GM18907 (cell line): ENCODE results near the gene SPATA12.

ENCODE experiments used
- ATAC-seq: cut with Tn5 transposase; IDR thresholded peaks from one replicate; pipeline ENCODE4 v1.9.1; 2021; ENCODE audit warnings: mild to moderate bottlenecking, moderate library complexity; ENCODE audit not compliant: unreplicated experiment

The SPATA12 gene

DNA sequence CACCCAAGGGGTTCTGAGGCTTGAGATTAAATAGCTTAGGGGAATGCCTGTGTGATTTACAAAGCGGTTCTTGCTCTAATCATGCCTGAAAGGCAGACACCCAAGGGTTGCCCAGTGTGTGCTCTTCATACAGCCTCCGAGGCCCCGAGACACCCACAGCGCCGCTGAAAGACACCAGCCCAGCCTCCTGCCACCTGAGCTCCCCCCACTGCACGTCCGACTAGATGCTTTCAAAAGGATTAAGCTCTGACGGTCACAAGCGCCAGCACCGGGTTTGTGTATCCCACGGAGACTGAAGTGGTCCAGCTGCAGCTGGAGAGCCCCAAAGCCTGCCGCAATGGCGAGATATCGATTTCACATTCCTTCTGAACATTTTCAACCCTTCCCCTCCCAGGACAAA, 50.3 kb downstream of the SPATA12 start:
- no peak for ATAC-seq

DNA sequence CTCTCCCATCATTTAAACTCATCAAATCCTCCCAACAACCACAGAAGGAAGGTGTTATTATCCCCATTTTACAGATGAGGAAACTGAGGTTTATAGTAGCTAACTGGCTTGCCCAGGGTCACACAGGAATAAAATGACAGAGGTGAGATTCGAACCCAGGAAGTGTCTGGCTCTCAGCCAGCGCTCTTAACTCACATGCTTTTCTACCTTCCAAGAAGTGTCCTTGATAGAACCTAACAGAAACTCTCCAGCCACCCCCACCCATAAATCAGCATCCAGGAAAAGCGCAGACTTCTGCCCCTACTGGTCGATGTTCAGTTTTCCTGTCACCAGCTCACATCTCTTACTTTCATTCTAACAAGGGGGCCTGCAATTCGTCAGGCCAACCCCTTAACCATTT, 51.7 kb downstream of the SPATA12 start:
- ATAC-seq = no peak

DNA sequence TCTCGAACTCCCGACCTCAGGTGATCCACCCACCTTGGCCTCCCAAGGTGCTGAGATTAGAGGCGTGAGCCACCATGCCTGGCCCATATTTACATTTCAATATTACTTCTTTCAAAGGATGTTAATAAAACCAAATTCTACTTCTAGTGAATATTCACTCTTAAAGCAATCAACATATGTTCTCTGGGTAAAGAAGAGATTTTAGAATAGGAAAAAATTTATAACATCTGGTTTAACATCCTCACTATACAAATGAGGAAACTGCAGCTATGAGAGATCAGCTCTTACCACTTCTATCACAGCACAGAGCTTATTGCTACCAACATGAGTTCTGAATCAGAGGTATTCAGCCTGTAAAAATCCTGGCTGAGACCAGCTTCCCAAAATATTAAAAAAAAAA, 56.0 kb downstream of the SPATA12 start:
- ATAC-seq = no peak

- ATAC-seq = no peak
Observed at GRCh38 chr3:57118254-57118653, 57.8 kb downstream of the SPATA12 start.

- no peak for ATAC-seq
Observed at GRCh38 chr3:57120040-57120439, 59.6 kb downstream of the SPATA12 start.

GRCh38 chr3:57120451-57121174, 60.1 kb downstream of the SPATA12 start:
- no peak for ATAC-seq
